Measurements from ENCODE around the gene LRP5.

LRP5 gene

DNA sequence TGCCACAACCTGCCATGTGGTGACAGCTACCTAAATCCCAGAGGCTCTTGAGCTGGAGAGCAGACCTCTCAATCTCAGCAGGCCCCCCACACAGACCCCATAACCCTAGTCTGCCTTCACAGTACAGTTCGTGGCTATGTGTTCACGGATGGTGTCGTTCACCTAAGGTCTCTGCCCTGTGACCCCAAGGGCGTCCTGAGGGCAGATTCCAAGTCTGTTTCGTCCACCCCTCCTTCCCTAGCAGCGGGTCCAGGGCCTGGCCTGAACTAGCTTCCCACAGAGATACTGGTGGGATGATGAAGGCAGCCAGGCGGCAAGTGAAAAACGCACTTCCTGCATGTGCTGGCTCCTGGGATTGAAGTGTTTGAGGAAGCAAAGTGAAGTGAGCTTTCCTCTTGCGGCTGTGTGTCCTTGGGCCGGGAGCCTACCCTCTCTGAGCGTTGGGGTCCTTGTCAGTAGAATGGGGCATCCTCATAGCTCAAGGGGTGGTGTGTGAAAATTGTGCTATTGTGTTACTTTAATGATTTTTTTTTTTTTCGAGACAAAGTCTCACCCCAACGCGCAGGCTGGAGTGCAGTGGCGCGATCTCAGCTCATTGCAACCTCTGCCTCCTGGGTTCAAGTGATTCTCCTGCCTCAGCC is 70.1 kb downstream of the LRP5 start:
- H2AFZ ChIP-seq (ENCODE audit: low read depth), result no peak overlapping the region
- no peak overlapping the region for H3K9ac ChIP-seq
- peaks cover 5% of the 10 kb centered on the region for H3K4me1 ChIP-seq (ENCODE audit: low read depth, poor library complexity, severe bottlenecking)
- TF ChIP-seq CTCF (conservative IDR thresholded peaks at IDR 0.05; ENCODE audit: low read depth, low read length), result no peak
- no peaks in the 10 kb centered on the region for H3K36me3 ChIP-seq (ENCODE audit: insufficient read depth)
- no peak overlapping the region for H3K27ac ChIP-seq
- H3K4me2 ChIP-seq, result no peak overlapping the region
- no peaks in the 10 kb centered on the region for H3K79me2 ChIP-seq (ENCODE audit: insufficient read depth, low read depth)
- H3K27me3 ChIP-seq (ENCODE audit: insufficient read depth, low read depth), result no peaks in the 10 kb centered on the region
- H4K20me1 ChIP-seq (ENCODE audit: insufficient read depth), result no peaks in the 10 kb centered on the region
- no peak overlapping the region for H3K4me3 ChIP-seq (IDR thresholded peaks at IDR 0.05; ENCODE audit: insufficient read depth, low read depth, low read length)

- no peaks in the 10 kb centered on the region for H4K20me1 ChIP-seq (ENCODE audit: insufficient read depth)
- no peaks in the 10 kb centered on the region for H3K36me3 ChIP-seq (ENCODE audit: insufficient read depth)
- H3K79me2 ChIP-seq (ENCODE audit: insufficient read depth, low read depth), result no peaks in the 10 kb centered on the region
- peaks cover 5% of the 10 kb centered on the region for H3K4me1 ChIP-seq (ENCODE audit: low read depth, poor library complexity, severe bottlenecking)
- no peak overlapping the region for H3K27ac ChIP-seq
- no peaks in the 10 kb centered on the region for H3K27me3 ChIP-seq (ENCODE audit: insufficient read depth, low read depth)
- H3K4me2 ChIP-seq, result no peak overlapping the region
- no peak overlapping the region for H2AFZ ChIP-seq (ENCODE audit: low read depth)
- TF ChIP-seq CTCF (conservative IDR thresholded peaks at IDR 0.05; ENCODE audit: low read depth, low read length), result peak; percentile 99
- no peak overlapping the region for H3K4me3 ChIP-seq (IDR thresholded peaks at IDR 0.05; ENCODE audit: insufficient read depth, low read depth, low read length)
- H3K9ac ChIP-seq, result no peak overlapping the region
These were observed 71.6 kb downstream of the LRP5 start for GRCh38 chr11:68383976-68384501.

DNA sequence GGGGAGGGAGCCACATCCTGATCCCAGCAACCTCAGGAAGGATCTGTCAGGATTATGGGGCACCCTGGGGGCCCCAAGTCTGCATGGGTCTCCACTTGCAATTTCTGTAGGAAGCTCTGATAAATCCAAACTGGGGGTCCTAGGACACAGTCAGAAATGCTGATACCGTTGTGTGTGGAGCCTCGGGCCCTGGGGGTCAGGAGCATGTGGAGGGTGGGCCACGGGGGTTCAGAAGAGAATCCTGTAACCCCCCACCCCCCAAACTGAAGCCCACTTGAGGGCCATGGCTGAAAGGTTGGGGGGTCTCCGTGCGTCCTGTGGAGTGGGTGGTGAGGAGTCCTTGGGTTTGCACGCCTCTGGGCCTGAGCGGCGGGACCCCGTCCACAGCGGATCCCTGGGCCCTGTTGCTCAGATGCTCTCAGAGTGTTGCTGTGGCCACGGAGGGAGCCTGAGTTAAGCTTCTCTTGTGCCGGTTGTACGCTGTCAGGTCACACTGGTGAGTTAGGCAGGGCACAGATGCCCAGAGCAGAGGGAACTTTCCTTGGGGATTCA is 72.2 kb downstream of the LRP5 start:
- no peak overlapping the region for H2AFZ ChIP-seq (ENCODE audit: low read depth)
- TF ChIP-seq CTCF (conservative IDR thresholded peaks at IDR 0.05; ENCODE audit: low read depth, low read length), result no peak
- H3K27me3 ChIP-seq (ENCODE audit: insufficient read depth, low read depth), result no peaks in the 10 kb centered on the region
- no peak overlapping the region for H3K4me2 ChIP-seq
- H3K4me1 ChIP-seq (ENCODE audit: low read depth, poor library complexity, severe bottlenecking), result peaks cover 5% of the 10 kb centered on the region
- H3K9ac ChIP-seq, result no peak overlapping the region
- H4K20me1 ChIP-seq (ENCODE audit: insufficient read depth), result no peaks in the 10 kb centered on the region
- H3K36me3 ChIP-seq (ENCODE audit: insufficient read depth), result no peaks in the 10 kb centered on the region
- H3K27ac ChIP-seq, result no peak overlapping the region
- H3K4me3 ChIP-seq (IDR thresholded peaks at IDR 0.05; ENCODE audit: insufficient read depth, low read depth, low read length), result no peak overlapping the region
- H3K79me2 ChIP-seq (ENCODE audit: insufficient read depth, low read depth), result no peaks in the 10 kb centered on the region

- Histone ChIP-seq H3K27me3 (ENCODE audit: insufficient read depth, low read depth) (no peaks in the 10 kb centered on the region), H3K79me2 (ENCODE audit: insufficient read depth, low read depth) (no peaks in the 10 kb centered on the region), H3K4me2 (no peak overlapping the region), H3K9ac (no peak overlapping the region), H4K20me1 (ENCODE audit: insufficient read depth) (no peaks in the 10 kb centered on the region), H2AFZ (ENCODE audit: low read depth) (no peak overlapping the region), H3K36me3 (ENCODE audit: insufficient read depth) (no peaks in the 10 kb centered on the region), H3K4me1 (ENCODE audit: low read depth, poor library complexity, severe bottlenecking) (peaks cover 5% of the 10 kb centered on the region), H3K4me3 (IDR thresholded peaks at IDR 0.05; ENCODE audit: insufficient read depth, low read depth, low read length) (no peak overlapping the region), H3K27ac (no peak overlapping the region)
- no peak for TF ChIP-seq CTCF (conservative IDR thresholded peaks at IDR 0.05; ENCODE audit: low read depth, low read length)
These were observed 72.7 kb downstream of the LRP5 start for GRCh38 chr11:68385128-68385527.

Measured in KMS-11 (cell line).